ENCODE data around the gene WNT4. TPM values are rescaled to one million over a fixed set of nuclear protein-coding genes. Genes with fewer than 3 reads are reported as not detected.

The WNT4 gene
- total and polyA plus RNA-seq, 2 donors (not counting 1 experiment from before 2014, with no cell fraction given): not detected

GRCh38 chr1:22133247-22133930 lies 9.5 kb downstream of the WNT4 start:
- 78% methylated on average over 16 of the region's 16 CpGs for WGBS (ENCODE audit: insufficient coverage)
- Mint-ChIP-seq H3K4me3 (no peak overlapping the region), H3K9me3 (ENCODE audit: insufficient read depth) (no peaks in the 10 kb centered on the region), H3K27ac (no peak overlapping the region), H3K27me3 (peaks cover 7% of the 10 kb centered on the region), H3K4me1 (peaks cover 10% of the 10 kb centered on the region)
- H3K36me3 ChIP-seq (replicated peaks in 1 of 2; ENCODE audit: control extremely low read depth in 1 of 2, control insufficient read depth in 1 of 2, extremely low read depth in 1 of 2, insufficient read depth in 2 of 2, low read length in 1 of 2): no peaks in the 10 kb centered on the region
- no peak overlapping the region for H3K4me3 ChIP-seq (ENCODE audit: control extremely low read depth in 1 of 5, extremely low read depth in 1 of 5, insufficient read depth in 1 of 5, low read depth in 2 of 5, low read length in 4 of 5)
- no peak overlapping the region for H2AFZ ChIP-seq (ENCODE audit: insufficient read depth, low read depth, low read length, poor library complexity, severe bottlenecking)
- no peak overlapping the region for H3K9ac ChIP-seq (ENCODE audit: low read length)
- H4K20me1 ChIP-seq (ENCODE audit: control insufficient read depth, insufficient read depth, low read length, poor library complexity, severe bottlenecking): no peaks in the 10 kb centered on the region
- ChIA-PET POLR2A (no interaction called here), CTCF (interaction anchor here (0.5 to 1.5 kb wide), 3 partner anchors 8 to 60 kb away, joined by 3 to 4 read pairs (median 3); no protein-coding TSS in a partner anchor)
- H3K4me2 ChIP-seq (replicated peaks; ENCODE audit: low read depth, low read length, poor library complexity, severe bottlenecking): no peak overlapping the region
- DNase-seq: no peak
- ATAC-seq (ENCODE audit: low read depth): no peak
- intact Hi-C loops (cut with micrococcal nuclease): no loop called here
- TF ChIP-seq CTCF (IDR thresholded peaks at IDR 0.05) (no peak), EZH2 (IDR thresholded peaks at IDR 0.05; ENCODE audit: borderline replicate concordance, insufficient read depth, low read depth, low read length, poor library complexity, severe bottlenecking) (no peak)
- H3K9me3 ChIP-seq (ENCODE audit: control extremely low read depth in 1 of 3, control insufficient read depth in 2 of 3, insufficient read depth in 1 of 3, low read length in 2 of 3): no peaks in the 10 kb centered on the region
- H3K4me1 ChIP-seq (ENCODE audit: control insufficient read depth in 2 of 2, insufficient read depth in 2 of 2, low read length in 2 of 2): peaks cover 0 to 11% of the 10 kb centered on the region in 2 donors
- no peak overlapping the region for H3K27ac ChIP-seq (ENCODE audit: low read length in 2 of 2)
- H3K27me3 ChIP-seq (replicated peaks in 1 of 4; ENCODE audit: control extremely low read depth in 1 of 4, control insufficient read depth in 3 of 4, insufficient read depth in 4 of 4, low read length in 3 of 4): peaks cover 0 to 13% (median 3%) of the 10 kb centered on the region in 4 experiments
- H3K79me2 ChIP-seq (ENCODE audit: control insufficient read depth, insufficient read depth, low read length): no peaks in the 10 kb centered on the region

DNA sequence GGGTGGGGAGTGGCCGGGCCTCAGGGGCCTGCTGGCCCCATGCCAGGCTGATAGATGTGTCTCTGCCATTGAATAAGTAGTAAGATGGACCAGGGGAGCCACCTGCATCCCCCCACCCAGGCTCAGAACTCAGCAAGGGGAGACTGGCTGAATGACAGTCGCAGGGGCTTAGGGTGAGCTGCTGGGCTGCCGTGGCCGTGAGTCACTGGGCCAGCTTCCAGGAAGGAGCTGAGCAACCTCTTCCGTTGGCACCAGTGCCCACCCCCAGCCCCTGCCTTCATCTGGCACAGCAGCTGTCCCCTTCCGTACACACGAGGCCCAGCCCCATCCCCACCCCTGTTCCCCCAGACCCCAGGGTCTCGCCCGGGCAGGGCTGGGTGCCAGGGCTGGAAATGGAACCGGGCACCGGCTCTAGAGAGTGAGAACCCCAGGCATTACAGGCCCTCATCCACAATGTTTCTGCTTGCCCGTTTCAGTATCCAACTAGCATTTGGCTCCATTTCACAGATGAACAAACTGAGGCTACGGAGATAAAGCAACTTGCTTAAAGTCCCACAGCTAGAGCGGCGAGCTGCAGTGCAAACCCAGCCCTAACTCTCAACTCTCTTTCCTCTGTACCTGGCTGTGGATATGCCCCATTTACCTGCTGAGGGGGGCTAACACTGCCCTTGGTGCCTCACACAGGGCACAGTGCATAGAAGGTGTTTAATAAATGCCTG lies 10.2 kb downstream of the WNT4 start:
- Histone ChIP-seq H3K79me2 (ENCODE audit: control insufficient read depth, insufficient read depth, low read length) (no peaks in the 10 kb centered on the region), H3K27ac (ENCODE audit: low read length in 2 of 2) (no peak overlapping the region), H3K4me1 (ENCODE audit: control insufficient read depth in 2 of 2, insufficient read depth in 2 of 2, low read length in 2 of 2) (peaks cover 0 to 8% of the 10 kb centered on the region in 2 donors), H3K9ac (ENCODE audit: low read length) (no peak overlapping the region), H3K27me3 (replicated peaks in 1 of 4; ENCODE audit: control extremely low read depth in 1 of 4, control insufficient read depth in 3 of 4, insufficient read depth in 4 of 4, low read length in 3 of 4) (peaks cover 0 to 13% (median 3%) of the 10 kb centered on the region in 4 experiments), H3K36me3 (replicated peaks in 1 of 2; ENCODE audit: control extremely low read depth in 1 of 2, control insufficient read depth in 1 of 2, extremely low read depth in 1 of 2, insufficient read depth in 2 of 2, low read length in 1 of 2) (no peaks in the 10 kb centered on the region), H3K9me3 (ENCODE audit: control extremely low read depth in 1 of 3, control insufficient read depth in 2 of 3, insufficient read depth in 1 of 3, low read length in 2 of 3) (no peaks in the 10 kb centered on the region), H2AFZ (ENCODE audit: insufficient read depth, low read depth, low read length, poor library complexity, severe bottlenecking) (no peak overlapping the region), H3K4me3 (ENCODE audit: control extremely low read depth in 1 of 5, extremely low read depth in 1 of 5, insufficient read depth in 1 of 5, low read depth in 2 of 5, low read length in 4 of 5) (no peak overlapping the region), H3K4me2 (replicated peaks; ENCODE audit: low read depth, low read length, poor library complexity, severe bottlenecking) (no peak overlapping the region), H4K20me1 (ENCODE audit: control insufficient read depth, insufficient read depth, low read length, poor library complexity, severe bottlenecking) (no peaks in the 10 kb centered on the region)
- Mint-ChIP-seq H3K4me3 (no peak overlapping the region), H3K27me3 (peaks cover 6% of the 10 kb centered on the region), H3K27ac (no peak overlapping the region), H3K9me3 (ENCODE audit: insufficient read depth) (no peaks in the 10 kb centered on the region), H3K4me1 (peaks cover 4% of the 10 kb centered on the region)
- intact Hi-C loops (cut with micrococcal nuclease): no loop called here
- TF ChIP-seq CTCF (IDR thresholded peaks at IDR 0.05) (no peak), EZH2 (IDR thresholded peaks at IDR 0.05; ENCODE audit: borderline replicate concordance, insufficient read depth, low read depth, low read length, poor library complexity, severe bottlenecking) (no peak)
- ChIA-PET CTCF (interaction anchor here (0.5 to 2.8 kb wide), 4 partner anchors 8 to 509 kb away, joined by 3 to 10 read pairs (median 4); no protein-coding TSS in a partner anchor), POLR2A (no interaction called here)
- WGBS (ENCODE audit: insufficient coverage): 90% methylated on average over 15 of the region's 15 CpGs
- no peak for DNase-seq
- ATAC-seq (ENCODE audit: low read depth): no peak
